H1 (cell line): ENCODE results near the gene GAB3. TPM values are rescaled to one million over a fixed set of nuclear protein-coding genes. Genes with fewer than 3 reads are reported as not detected.

Source experiments
- CTCF ChIA-PET: fragments of 300-600 bp; sonication (Branson Sonifier 250); formaldehyde crosslinking; loops from one replicate; lab custom pipeline; 2021; ENCODE audit not compliant: partially characterized antibody; lab: Charles Lee
- POLR2A ChIA-PET: fragments of 300-600 bp; sonication (Branson Sonifier 250); formaldehyde crosslinking; loops from one replicate; lab custom pipeline; 2021; ENCODE audit warnings: inconsistent platforms; ENCODE audit not compliant: partially characterized antibody; lab: Charles Lee
- DNase-seq, 2 experiments: peaks; one replicate each; pipeline versions ENCODE4 v3.0.0 to v3.0.0-alpha.2; 2010 to 2022; ENCODE audit warnings: low spot score in 2 of 2, low read depth in 1 of 2, mixed read lengths in 1 of 2
- FAIRE-seq: peaks from 2 replicates; lab custom pipeline; 2011; peaks lifted over from hg19 to GRCh38; lab: Jason Lieb, UNC
- H2AFZ ChIP-seq: 2 replicates; pipeline ENCODE4 v1.8.1; 2012; ENCODE audit warnings: low read length, inconsistent platforms
- H2AK5ac ChIP-seq: 2 replicates; pipeline ENCODE4 v1.6.1; 2013; ENCODE audit warnings: low read depth, low read length
- H2BK120ac ChIP-seq: replicated peaks from 2 replicates; pipeline ENCODE3; 2013; ENCODE audit warnings: low read depth, low read length, inconsistent platforms
- H2BK12ac ChIP-seq: 2 replicates; pipeline ENCODE4 v1.6.1; 2013; ENCODE audit warnings: low read depth, low read length
- H2BK15ac ChIP-seq: 2 replicates; pipeline ENCODE4 v1.6.1; 2013; ENCODE audit warnings: low read length
- H2BK20ac ChIP-seq: 2 replicates; pipeline ENCODE4 v1.6.1; 2013; ENCODE audit warnings: low read length
- H2BK5ac ChIP-seq: 2 replicates; pipeline ENCODE4 v1.6.1; 2013; ENCODE audit warnings: low read depth, low read length
- H3K14ac ChIP-seq: 2 replicates; pipeline ENCODE4 v1.6.1; 2013; ENCODE audit warnings: inconsistent platforms; ENCODE audit not compliant: insufficient read length
- H3K18ac ChIP-seq: 2 replicates; pipeline ENCODE4 v1.6.1; 2013; ENCODE audit warnings: low read length; ENCODE audit errors: extremely low read depth
- H3K23ac ChIP-seq: 2 replicates; pipeline ENCODE4 v1.6.1; 2013; ENCODE audit warnings: inconsistent platforms; ENCODE audit not compliant: insufficient read length
- H3K23me2 ChIP-seq: 2 replicates; pipeline ENCODE4 v1.6.1; 2013; ENCODE audit warnings: low read depth, low read length
- H3K27ac ChIP-seq: 2 replicates; pipeline ENCODE4 v1.6.1; 2011; ENCODE audit warnings: low read depth, low read length, inconsistent platforms
- H3K27me3 ChIP-seq, 4 experiments: replicated peaks in 1 of 4; 1 replicate in 1 of 4; 2 replicates in 3 of 4; pipeline versions ENCODE4 v1.6.1 to v1.8.1; 2011 to 2013; ENCODE audit warnings: low read length in 3 of 4, mild to moderate bottlenecking in 3 of 4, inconsistent platforms in 2 of 4, mixed read lengths in 2 of 4, moderate library complexity in 1 of 4; ENCODE audit not compliant: control insufficient read depth in 3 of 4, insufficient read depth in 3 of 4; ENCODE audit errors: extremely low read depth in 1 of 4
- H3K36me3 ChIP-seq, 4 experiments: 2 replicates each; pipeline versions ENCODE4 v1.6.1 to v1.8.1; 2011 to 2013; ENCODE audit warnings: mild to moderate bottlenecking in 4 of 4, low read length in 3 of 4, moderate library complexity in 2 of 4, control low read depth in 1 of 4, inconsistent platforms in 1 of 4; ENCODE audit not compliant: insufficient read depth in 4 of 4, control insufficient read depth in 2 of 4
- H3K4ac ChIP-seq: replicated peaks from 2 replicates; pipeline ENCODE3; 2013; ENCODE audit warnings: low read length, low read depth, mixed read lengths, inconsistent platforms; ENCODE audit not compliant: insufficient read length
- H3K4me1 ChIP-seq, 4 experiments: replicated peaks in 1 of 4; 1 replicate in 1 of 4; 2 replicates in 3 of 4; pipeline versions ENCODE4 v1.6.1 to v1.8.1; 2011 to 2013; ENCODE audit warnings: low read length in 3 of 4, inconsistent platforms in 2 of 4, mixed read lengths in 1 of 4; ENCODE audit not compliant: insufficient read depth in 4 of 4, control insufficient read depth in 3 of 4
- H3K4me2 ChIP-seq, 2 experiments: 2 replicates each; pipeline versions ENCODE4 v1.6.1 to v1.8.1; 2011 to 2013; ENCODE audit warnings: low read depth in 2 of 2, low read length in 2 of 2, control low read depth in 1 of 2, inconsistent platforms in 1 of 2, mild to moderate bottlenecking in 1 of 2; ENCODE audit not compliant: insufficient read depth in 1 of 2
- H3K4me3 ChIP-seq, 4 experiments: fragments of 200-600, 300-600 bp in 1 of 4; sonication (generic), shearing (Covaris generic), sonication (Bioruptor Twin) in 1 of 4; 2 replicates each; pipeline versions ENCODE4 v1.5.1 to v1.8.1; 2011 to 2016; ENCODE audit warnings: low read length in 4 of 4, low read depth in 3 of 4, control low read depth in 2 of 4, inconsistent platforms in 2 of 4, mild to moderate bottlenecking in 2 of 4, mixed read lengths in 1 of 4, moderate library complexity in 1 of 4; ENCODE audit not compliant: insufficient read depth in 2 of 4; ENCODE audit errors: extremely low read depth in 1 of 4
- H3K56ac ChIP-seq: replicated peaks from 2 replicates; pipeline ENCODE3; 2013; ENCODE audit warnings: low read depth, mild to moderate bottlenecking, mixed read lengths, low read length, inconsistent platforms; ENCODE audit not compliant: insufficient read length
- H3K79me1 ChIP-seq: 2 replicates; pipeline ENCODE4 v1.6.1; 2013; ENCODE audit warnings: low read depth, low read length, control low read depth
- H3K79me2 ChIP-seq, 2 experiments: 2 replicates each; pipeline versions ENCODE4 v1.6.1 to v1.8.1; 2012 to 2013; ENCODE audit warnings: low read length in 2 of 2, mild to moderate bottlenecking in 2 of 2, inconsistent platforms in 1 of 2; ENCODE audit not compliant: insufficient read depth in 2 of 2, control insufficient read depth in 1 of 2
- H3K9ac ChIP-seq, 4 experiments: replicated peaks in 1 of 4; 1 replicate in 1 of 4; 2 replicates in 3 of 4; pipeline versions ENCODE4 v1.6.1 to v1.8.1; 2011 to 2013; ENCODE audit warnings: low read depth in 3 of 4, low read length in 3 of 4, control low read depth in 2 of 4, mild to moderate bottlenecking in 2 of 4, moderate library complexity in 2 of 4, inconsistent platforms in 1 of 4; ENCODE audit errors: extremely low read depth in 1 of 4
- H3K9me3 ChIP-seq, 2 experiments: 2 replicates each; pipeline versions ENCODE4 v1.6.1 to v1.8.1; 2012 to 2013; ENCODE audit warnings: mild to moderate bottlenecking in 2 of 2, moderate library complexity in 2 of 2, control low read depth in 1 of 2, inconsistent platforms in 1 of 2, low read depth in 1 of 2, low read length in 1 of 2, mixed read lengths in 1 of 2; ENCODE audit not compliant: insufficient read depth in 2 of 2
- H4K20me1 ChIP-seq, 2 experiments: replicated peaks in 1 of 2; 2 replicates each; pipeline versions ENCODE3 to v1.8.1; 2011 to 2013; ENCODE audit warnings: inconsistent platforms in 2 of 2, low read length in 2 of 2, mild to moderate bottlenecking in 1 of 2; ENCODE audit not compliant: insufficient read depth in 2 of 2, control insufficient read depth in 1 of 2
- H4K5ac ChIP-seq: 2 replicates; pipeline ENCODE4 v1.6.1; 2013; ENCODE audit warnings: low read length, low read depth, mixed read lengths, inconsistent platforms; ENCODE audit not compliant: insufficient read length
- H4K8ac ChIP-seq: 2 replicates; pipeline ENCODE4 v1.8.0; 2013; ENCODE audit warnings: mild to moderate bottlenecking, moderate library complexity, low read length, inconsistent platforms; ENCODE audit not compliant: insufficient read depth; ENCODE audit errors: extremely low read depth
- H4K91ac ChIP-seq: replicated peaks from 2 replicates; pipeline ENCODE3; 2013; ENCODE audit warnings: low read length, mixed read lengths, inconsistent platforms; ENCODE audit not compliant: insufficient read length
- BCL11A ChIP-seq, 2 experiments: IDR thresholded peaks; one replicate each; pipeline ENCODE4 v1.6.1; 2011; ENCODE audit warnings: low read depth in 2 of 2, low read length in 2 of 2, mild to moderate bottlenecking in 2 of 2
- JUN ChIP-seq: IDR thresholded peaks from 2 replicates; pipeline ENCODE4 v1.6.1; 2011; ENCODE audit warnings: low read depth, mild to moderate bottlenecking, improper control_type of control experiment, low read length
- KDM5A ChIP-seq: fragments of 200-600 bp; IDR thresholded peaks from 2 replicates; pipeline ENCODE4 v1.7.1; 2012; ENCODE audit warnings: mild to moderate bottlenecking, low read length, inconsistent platforms, mixed read lengths
- NRF1 ChIP-seq: IDR thresholded peaks from 2 replicates; pipeline ENCODE4 v1.6.1; 2011; ENCODE audit warnings: mild to moderate bottlenecking, low read depth, low read length, improper control_type of control experiment
- POLR2A ChIP-seq, 2 experiments: IDR thresholded peaks; 1 replicate in 1 of 2; 2 replicates in 1 of 2; pipeline ENCODE4 v1.6.1; 2011; ENCODE audit warnings: low read depth in 2 of 2, low read length in 2 of 2, mild to moderate bottlenecking in 2 of 2; ENCODE audit errors: control extremely low read depth in 1 of 2
- POU5F1 ChIP-seq: IDR thresholded peaks from 2 replicates; pipeline ENCODE4 v1.6.1; 2011; ENCODE audit warnings: low read depth, mild to moderate bottlenecking, low read length, moderate library complexity
- RBBP5 ChIP-seq: IDR thresholded peaks from 2 replicates; pipeline ENCODE4 v1.7.1; 2012; ENCODE audit warnings: low read depth, mild to moderate bottlenecking, inconsistent platforms, low read length, moderate library complexity, borderline replicate concordance
- SUZ12 ChIP-seq: fragments of 200-600 bp; sonication (generic); IDR thresholded peaks from 2 replicates; pipeline ENCODE4 v1.6.1; 2012; ENCODE audit warnings: mild to moderate bottlenecking, inconsistent platforms, low read length, moderate library complexity, mixed read lengths
- WGBS, 2 experiments: shearing (Covaris generic) in 1 of 2; methylation state at CpG; one replicate each; pipeline versions ENCODE4 v1.1.6 to v1.1.7; 2013 to 2015; ENCODE audit warnings: low lambda C conversion rate in 2 of 2, mixed read lengths in 2 of 2, inconsistent platforms in 1 of 2, low coverage in 1 of 2, missing lambda C conversion rate in 1 of 2; ENCODE audit not compliant: insufficient replicate concordance in 2 of 2, insufficient coverage in 1 of 2, insufficient read length in 1 of 2; ENCODE audit errors: extremely low coverage in 1 of 2, missing lambda C conversion rate in 1 of 2; 5-methylcytosine and 5-hydroxymethylcytosine counted together
- polyA plus RNA-seq, 7 experiments: library from polyadenylated mRNA; depleted of rRNA in 3 of 7; stranded (reverse) in 5 of 7; unstranded in 2 of 7; fragments of >200 nt in 5 of 7; fragments of 200-250 nt in 2 of 7; gene quantifications; 1 replicate in 5 of 7; 2 replicates in 1 of 7; 4 replicates in 1 of 7; pipeline versions ENCODE4 v1.2.1 to v1.2.3, GENCODE V29; 2011 to 2013; ENCODE audit warnings: missing spikeins in 2 of 7, mixed read lengths in 2 of 7
- total RNA-seq: library from RNA; stranded (reverse); fragmentation: NEBNext Ultra II Directional; extraction: Animal tissue kit (Norgen Biotek cat#: 25700); gene quantifications from 2 replicates; pipeline ENCODE4 v1.2.1, GENCODE V29; 2021

Gene GAB3
- total and polyA plus RNA-seq, 2 of the 8 experiments (the other 6 are each of a cell fraction or from before 2014, with no cell fraction given), result 0.48 to 1.2 TPM

GRCh38 chrX:154695911-154696675 lies 54.8 kb downstream of the GAB3 start:
- no peak overlapping the region for H4K91ac ChIP-seq
- no peak overlapping the region for H3K23ac ChIP-seq
- H3K4ac ChIP-seq, result no peak overlapping the region
- H3K9ac ChIP-seq, result no peak overlapping the region
- no peaks in the 10 kb centered on the region for H3K79me1 ChIP-seq
- no peak overlapping the region for H2AK5ac ChIP-seq
- no peaks in the 10 kb centered on the region for H3K79me2 ChIP-seq
- no peaks in the 10 kb centered on the region for H3K9me3 ChIP-seq
- no peaks in the 10 kb centered on the region for H3K27me3 ChIP-seq
- H2BK20ac ChIP-seq, result no peak overlapping the region
- H2BK5ac ChIP-seq, result no peak overlapping the region
- no peak overlapping the region for H4K5ac ChIP-seq
- POLR2A ChIA-PET, result no interaction called here
- no peak overlapping the region for H2BK12ac ChIP-seq
- H3K27ac ChIP-seq, result no peak overlapping the region
- H3K23me2 ChIP-seq, result no peaks in the 10 kb centered on the region
- no peak overlapping the region for H4K8ac ChIP-seq
- no peak for TF ChIP-seq BCL11A (IDR thresholded peaks at IDR 0.05; ENCODE audit: low read depth in 2 of 2, low read length in 2 of 2)
- no peak for TF ChIP-seq POLR2A (IDR thresholded peaks at IDR 0.05; ENCODE audit: control extremely low read depth in 1 of 2, low read depth in 2 of 2, low read length in 2 of 2)
- TF ChIP-seq KDM5A, result no peak
- no peak for TF ChIP-seq RBBP5
- TF ChIP-seq JUN, result no peak
- TF ChIP-seq NRF1, result no peak
- TF ChIP-seq POU5F1, result no peak
- TF ChIP-seq SUZ12, result no peak
- TF ChIP-seq, all 59 proteins: peak for 0
- H3K14ac ChIP-seq, result no peak overlapping the region
- H3K36me3 ChIP-seq, result no peaks in the 10 kb centered on the region
- 94% methylated on average over 8 of the region's 8 CpGs; no CpG with 5 or more reads in 1 of the 2 experiments for WGBS, 2 experiments
- no peak overlapping the region for H3K56ac ChIP-seq
- H3K4me2 ChIP-seq, result no peak overlapping the region
- DNase-seq (no peak), FAIRE-seq (no peak)
- H4K20me1 ChIP-seq, result no peaks in the 10 kb centered on the region
- peaks cover 2 to 6% (median 5%) of the 10 kb centered on the region in 4 experiments; a peak in 4 of 7 replicates for H3K4me1 ChIP-seq
- CTCF ChIA-PET, result no interaction called here
- no peak overlapping the region for H2BK120ac ChIP-seq
- no peak overlapping the region for H2AFZ ChIP-seq
- H3K18ac ChIP-seq, result no peak overlapping the region
- no peak overlapping the region for H3K4me3 ChIP-seq
- no peak overlapping the region for H2BK15ac ChIP-seq
